HEK293 (cell line): ENCODE measurements around the gene BRI3.

ENCODE experiments used
- CTCF ChIP-seq: fragments of 450-650 bp; formaldehyde crosslinking; IDR thresholded peaks from 2 replicates; pipeline ENCODE4 v1.5.1; 2016; ENCODE audit warnings: missing biosample characterization, missing genetic modification characterization
- PRDM6 ChIP-seq: fragments of 450-650 bp; formaldehyde crosslinking; IDR thresholded peaks from 2 replicates; pipeline ENCODE4 v1.5.1; 2017; ENCODE audit warnings: missing biosample characterization, missing genetic modification characterization
- SP2 ChIP-seq: fragments of 450-650 bp; formaldehyde crosslinking; IDR thresholded peaks from 2 replicates; pipeline ENCODE4 v1.5.1; 2016; ENCODE audit warnings: missing biosample characterization, missing genetic modification characterization
- ZNF202 ChIP-seq: fragments of 450-650 bp; formaldehyde crosslinking; IDR thresholded peaks from 2 replicates; pipeline ENCODE4 v1.5.1; 2016; ENCODE audit warnings: missing biosample characterization, missing genetic modification characterization, borderline replicate concordance
- ZNF302 ChIP-seq: fragments of 450-650 bp; formaldehyde crosslinking; IDR thresholded peaks from 2 replicates; pipeline ENCODE4 v1.5.1; 2016; ENCODE audit warnings: missing biosample characterization, missing genetic modification characterization, low read depth
- ZNF549 ChIP-seq: fragments of 450-650 bp; IDR thresholded peaks from 2 replicates; pipeline ENCODE4 v1.5.1; 2018; ENCODE audit warnings: missing biosample characterization, missing genetic modification characterization, mild to moderate bottlenecking, inconsistent platforms, moderate library complexity
- ZNF677 ChIP-seq: fragments of 450-650 bp; IDR thresholded peaks from 2 replicates; pipeline ENCODE4 v1.5.0; 2018; ENCODE audit warnings: missing biosample characterization, mild to moderate bottlenecking, missing genetic modification characterization, moderate library complexity

GRCh38 chr7:98248156-98248555 is 33.3 kb upstream of the BRI3 start:
- TF ChIP-seq ZNF677 (tag by site-specific recombination) (no peak), PRDM6 (tag by site-specific recombination) (no peak), CTCF (tag by site-specific recombination) (no peak), SP2 (tag by site-specific recombination) (no peak), ZNF202 (tag by site-specific recombination) (no peak), ZNF549 (tag by site-specific recombination) (no peak), ZNF302 (no peak)
